Astrocyte of the hippocampus (primary cell): ENCODE measurements around the gene CTRB1.

ENCODE experiments used
- DNase-seq: peaks from one replicate; pipeline ENCODE4 v3.0.0; 2011; ENCODE audit warnings: low read depth, low spot score

CTRB1 gene

GRCh38 chr16:75218256-75219076, at the start of gene CTRB1:
Gene CTRB1 (plus strand): TSS chr16:75218988. CDS start chr16:75219008, 20 bp downstream.
- DNase-seq, result no peak

DNA sequence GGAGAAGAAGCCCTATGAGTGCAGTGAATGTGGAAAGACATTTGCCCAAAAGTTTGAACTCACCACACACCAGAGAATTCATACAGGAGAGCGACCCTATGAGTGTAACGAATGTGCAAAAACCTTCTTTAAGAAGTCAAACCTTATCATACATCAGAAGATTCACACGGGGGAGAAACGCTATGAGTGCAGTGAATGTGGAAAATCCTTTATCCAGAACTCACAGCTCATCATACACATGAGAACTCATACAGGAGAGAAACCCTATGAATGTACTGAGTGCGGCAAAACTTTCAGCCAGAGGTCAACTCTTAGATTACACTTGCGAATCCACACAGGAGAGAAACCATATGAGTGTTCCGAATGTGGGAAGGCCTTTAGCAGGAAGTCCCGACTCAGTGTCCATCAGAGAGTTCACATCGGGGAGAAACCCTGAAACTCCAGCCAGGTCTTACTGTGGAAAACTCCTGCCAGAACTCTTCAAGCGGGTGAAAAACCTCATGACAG, 48.8 kb upstream of the CTRB1 start:
- no peak for DNase-seq

DNA sequence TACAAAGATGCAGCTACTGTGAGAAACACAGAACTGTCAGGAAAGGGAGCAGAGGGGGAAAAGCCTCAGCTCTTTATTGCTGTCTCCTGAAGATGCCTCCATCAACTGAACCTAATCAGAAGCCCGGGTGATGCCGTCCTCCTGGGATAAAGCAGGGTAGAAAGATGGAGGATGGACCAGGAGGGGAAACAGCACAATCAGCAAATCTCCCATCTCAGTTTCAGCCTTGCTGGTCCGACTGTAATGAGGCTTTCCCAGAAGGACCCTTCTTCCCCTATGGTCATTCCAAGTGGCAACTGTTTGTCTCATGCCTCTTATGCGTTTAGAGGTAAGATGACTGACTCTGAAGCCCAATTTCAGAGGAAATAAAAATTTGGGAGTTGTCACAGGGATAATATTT, 46.2 kb upstream of the CTRB1 start:
- no peak for DNase-seq

DNA sequence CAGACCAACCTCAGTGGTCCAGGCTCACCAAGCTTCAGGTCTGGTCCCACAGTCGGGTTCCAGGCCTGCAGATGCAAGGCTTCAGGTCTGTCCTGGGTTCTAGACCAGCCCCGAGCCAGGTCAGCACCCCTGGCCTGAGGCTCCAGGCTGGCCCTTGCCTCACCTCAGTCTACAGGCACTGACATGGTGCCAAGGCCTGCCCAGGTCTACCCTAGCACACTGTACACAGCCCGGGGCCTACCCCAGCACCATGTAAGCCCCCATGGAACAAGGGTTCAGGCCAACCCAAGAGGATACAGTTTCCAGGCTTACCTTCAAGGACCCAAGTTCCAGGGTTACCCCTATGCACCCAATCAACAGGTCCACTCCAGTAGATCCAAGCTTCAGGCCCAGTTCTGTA, 43.7 kb upstream of the CTRB1 start:
- DNase-seq, result no peak

DNA sequence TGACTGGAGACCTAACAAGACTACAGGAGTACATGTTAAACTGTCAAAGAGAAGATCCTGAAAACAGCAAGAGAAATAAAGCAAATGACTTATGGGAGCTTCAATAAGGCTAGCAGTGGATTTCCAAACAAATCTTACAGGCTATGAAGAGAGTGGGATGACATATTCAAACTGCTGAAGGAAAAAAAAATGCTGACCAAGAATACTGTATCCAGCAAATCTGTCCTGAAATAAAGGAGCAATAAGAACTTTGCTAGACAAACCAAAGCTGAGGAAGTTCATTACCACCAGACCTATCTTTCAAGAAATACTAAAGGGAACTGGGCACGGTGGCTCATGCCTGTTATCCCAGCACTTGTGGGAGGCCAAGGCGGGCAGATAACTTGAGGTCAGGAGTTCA, 41.9 kb upstream of the CTRB1 start:
- DNase-seq, result no peak

DNA sequence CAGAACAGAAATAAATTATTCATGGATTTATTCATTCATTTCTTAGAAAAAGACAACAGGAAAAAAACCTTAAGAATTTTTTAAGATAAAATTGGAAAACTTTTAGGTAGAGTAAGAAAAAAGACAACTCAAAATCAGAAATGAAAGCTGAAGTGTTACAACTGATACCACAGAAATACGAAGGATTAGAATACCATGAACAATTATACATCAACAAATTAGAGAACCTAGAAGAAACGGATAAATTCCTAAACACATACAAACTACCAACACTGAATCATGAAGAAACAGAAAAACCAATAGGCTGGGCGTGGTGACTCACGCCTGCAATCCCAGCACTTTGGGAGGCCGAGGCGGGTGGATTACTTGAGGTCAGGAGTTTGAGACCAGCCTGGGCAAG, 39.6 kb upstream of the CTRB1 start:
- no peak for DNase-seq

DNA sequence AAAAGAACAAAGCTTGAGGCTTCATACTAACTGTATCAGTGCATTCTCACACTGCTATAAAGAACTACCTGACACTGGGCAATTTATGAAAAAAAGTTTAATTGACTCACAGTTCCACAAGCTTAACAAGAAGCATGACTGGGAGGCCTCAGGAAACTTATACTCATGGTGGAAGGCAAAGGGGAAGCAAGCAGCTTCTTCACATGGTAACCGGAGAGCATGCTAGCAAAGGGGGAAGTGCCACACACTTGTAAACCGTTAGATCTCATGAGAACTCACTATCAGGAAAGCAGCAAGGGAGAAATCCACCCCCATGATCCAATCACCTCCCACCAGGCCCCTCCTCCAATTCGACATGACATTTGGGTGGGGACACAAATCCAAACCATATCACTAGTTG, 37.2 kb upstream of the CTRB1 start:
- DNase-seq, result no peak

- no peak for DNase-seq
These were observed 29.8 kb upstream of the CTRB1 start for GRCh38 chr16:75188832-75189477.

DNA sequence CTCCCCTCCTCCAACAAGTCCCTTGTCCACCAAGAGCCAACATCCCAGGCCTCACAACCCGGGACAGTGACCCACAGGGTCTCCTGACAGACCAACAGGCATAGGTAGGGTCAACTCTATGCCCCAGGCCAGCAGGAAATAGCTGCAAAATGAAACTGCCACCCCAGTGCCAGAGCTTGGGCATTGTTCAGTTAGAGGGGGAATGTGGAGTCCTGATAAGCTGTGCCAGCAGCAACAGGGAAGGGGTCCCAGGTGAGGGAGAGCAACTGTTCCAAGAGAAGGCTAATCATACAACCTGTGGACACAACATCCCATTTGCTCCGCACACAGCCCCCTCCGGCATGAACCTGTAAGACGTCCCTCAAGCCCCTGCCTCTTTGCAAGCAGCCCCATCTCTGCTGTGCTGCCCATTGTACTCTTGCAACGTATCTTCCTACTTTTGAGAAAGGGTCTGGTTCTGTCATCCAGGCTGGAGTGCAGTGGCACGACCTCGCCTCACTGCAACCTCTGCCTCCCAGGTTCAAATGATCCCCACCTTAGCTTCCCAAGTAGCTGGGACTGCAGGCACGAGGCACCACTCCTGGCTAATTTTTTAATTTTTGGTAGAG, 29.0 kb upstream of the CTRB1 start:
- DNase-seq, result no peak

DNA sequence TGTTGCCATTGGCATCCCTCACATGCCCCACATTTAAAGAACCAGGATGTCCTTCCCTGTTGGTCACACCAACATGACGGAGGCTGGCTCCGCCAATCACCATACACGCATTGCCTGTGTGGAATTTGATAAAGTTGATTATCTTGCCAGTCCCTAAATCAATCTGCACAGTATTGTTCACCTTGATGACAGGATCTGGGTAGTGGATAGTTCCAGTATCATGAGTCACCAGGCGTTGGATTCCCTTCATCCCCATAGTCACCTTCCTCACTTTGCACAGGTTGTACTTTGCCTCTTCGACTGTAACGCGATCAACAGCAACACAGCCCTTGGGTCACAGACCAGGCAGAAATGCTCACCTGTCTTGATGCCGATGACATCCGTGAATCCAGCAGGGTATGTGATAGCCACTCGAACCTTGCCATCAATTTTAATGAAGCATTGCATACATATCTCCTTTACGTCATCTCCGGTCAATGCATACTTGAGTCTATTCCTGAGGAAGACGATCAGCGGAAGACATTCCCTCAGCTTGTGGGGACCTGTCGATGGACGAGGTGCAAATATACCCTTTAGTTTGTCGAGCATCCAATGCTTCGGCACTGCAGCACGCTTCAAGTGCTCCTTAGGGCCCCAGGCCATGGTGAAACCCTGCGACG, 26.1 kb upstream of the CTRB1 start:
- no peak for DNase-seq

DNA sequence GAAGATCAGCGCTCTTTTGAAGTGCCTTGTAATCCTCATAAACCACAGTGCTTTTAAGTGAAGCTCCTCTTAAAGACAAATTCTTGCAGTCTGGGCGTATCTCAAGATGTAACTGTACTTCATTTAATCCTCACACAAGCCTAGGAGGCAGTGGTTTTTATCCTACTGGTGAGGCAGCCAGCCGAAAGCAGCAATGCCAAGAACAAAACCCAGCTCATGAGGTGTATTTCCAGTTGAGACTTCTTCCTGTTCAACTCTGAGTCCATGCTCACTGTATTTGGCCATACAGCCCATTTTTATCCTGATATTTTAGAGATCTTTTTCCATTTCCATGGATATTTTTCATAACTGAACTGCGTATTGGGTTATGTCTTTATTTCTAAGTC, 25.5 kb upstream of the CTRB1 start:
- no peak for DNase-seq

DNA sequence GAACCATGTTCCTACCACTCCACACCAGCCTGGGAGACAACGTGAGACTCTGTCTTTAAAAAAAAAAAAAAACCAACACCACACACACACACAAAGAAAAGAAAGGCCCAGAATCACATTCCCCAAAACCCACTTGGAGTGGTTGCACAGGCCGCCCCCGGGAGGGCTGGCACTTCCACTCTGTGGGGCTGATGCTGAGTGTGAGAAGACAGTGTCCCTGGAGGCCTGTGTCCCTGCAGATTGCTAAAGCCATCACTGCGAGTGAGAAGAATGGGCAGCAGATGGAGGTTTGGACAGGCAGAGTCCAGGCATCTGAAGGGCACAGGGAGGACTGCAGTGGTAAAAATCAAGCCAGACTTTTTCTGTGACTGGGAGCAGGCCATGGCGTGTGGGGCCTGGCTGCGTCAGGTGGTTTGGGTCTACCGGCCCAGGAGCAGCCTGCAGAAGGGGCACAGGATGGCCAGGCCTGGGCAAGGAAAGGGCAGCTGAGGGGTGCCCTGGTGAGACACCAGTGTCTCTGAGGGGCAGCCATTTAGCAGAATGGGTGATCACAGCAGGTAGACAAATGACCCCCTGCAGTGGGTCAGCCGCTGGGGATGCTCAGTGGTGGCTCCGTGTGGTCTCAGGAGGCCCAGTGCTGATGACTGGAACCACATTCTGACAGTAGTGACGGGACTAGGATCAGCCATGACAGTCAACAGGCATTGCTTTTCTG, 24.9 kb upstream of the CTRB1 start:
- no peak for DNase-seq

DNA sequence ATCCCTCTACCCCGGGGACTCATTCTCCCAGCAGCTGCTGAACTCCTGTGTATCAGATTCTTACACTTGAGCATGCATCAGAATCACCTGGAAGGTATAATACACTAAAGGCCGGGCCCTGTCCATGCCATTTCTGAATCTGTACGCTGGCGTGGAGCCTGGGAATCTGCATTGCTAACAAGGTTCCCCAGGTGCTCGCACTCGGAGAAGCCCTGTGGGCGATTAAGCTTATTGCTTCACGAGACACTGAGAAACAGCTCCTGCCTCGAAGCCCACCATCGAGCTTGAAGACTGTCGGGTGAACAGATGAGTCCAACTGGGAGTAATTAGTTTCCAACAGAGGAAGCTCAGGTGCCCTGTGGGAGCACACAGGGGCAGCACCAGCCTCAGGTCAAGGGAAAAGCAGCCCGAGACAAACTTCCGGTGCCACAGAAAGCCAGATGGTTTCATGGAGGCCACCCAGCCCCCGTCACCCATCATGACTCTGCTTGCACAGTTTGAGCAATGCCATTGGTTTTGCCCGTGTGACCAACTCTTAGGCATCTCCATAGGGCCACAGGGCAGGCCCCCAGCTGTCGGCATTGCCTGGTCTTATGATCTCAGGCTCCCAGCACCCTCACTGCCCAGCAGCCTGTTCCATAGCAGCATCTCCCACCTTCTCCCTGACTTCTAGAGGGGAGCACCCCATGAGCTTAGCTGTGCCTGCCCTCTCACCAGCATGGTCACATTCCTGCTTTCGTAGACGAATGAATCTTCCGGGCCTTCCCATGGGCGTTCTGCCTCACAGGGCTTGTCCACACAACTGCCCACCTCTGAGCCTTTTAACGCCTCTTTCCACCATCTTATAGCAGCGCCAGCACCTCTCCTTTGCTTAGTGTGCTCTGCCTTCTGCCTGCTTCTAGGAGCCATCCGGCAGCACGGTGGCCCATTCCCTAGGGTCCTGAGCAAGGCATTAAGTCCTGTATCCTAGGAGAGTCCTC, 22.7 kb upstream of the CTRB1 start:
- DNase-seq, result no peak

DNA sequence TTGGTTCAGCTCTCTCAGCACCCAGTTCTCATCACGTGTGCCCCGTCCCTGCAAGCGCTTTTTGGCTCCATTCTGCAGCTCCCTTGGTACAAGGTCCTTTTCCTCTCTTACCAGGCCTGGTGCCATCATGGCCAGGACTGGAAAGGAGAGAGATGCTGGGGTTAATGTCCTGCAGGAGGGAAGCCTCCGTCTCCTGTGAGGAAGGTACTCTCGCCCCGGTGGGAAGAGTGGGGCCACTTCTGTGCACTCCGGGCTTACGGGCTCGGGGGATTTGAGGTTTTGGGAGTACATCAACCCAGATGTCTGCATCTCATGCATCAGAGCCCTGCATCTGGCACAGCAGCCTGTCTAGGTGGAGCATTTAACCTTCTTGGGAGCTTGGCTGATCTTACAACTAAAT, 22.0 kb upstream of the CTRB1 start:
- DNase-seq, result no peak

DNA sequence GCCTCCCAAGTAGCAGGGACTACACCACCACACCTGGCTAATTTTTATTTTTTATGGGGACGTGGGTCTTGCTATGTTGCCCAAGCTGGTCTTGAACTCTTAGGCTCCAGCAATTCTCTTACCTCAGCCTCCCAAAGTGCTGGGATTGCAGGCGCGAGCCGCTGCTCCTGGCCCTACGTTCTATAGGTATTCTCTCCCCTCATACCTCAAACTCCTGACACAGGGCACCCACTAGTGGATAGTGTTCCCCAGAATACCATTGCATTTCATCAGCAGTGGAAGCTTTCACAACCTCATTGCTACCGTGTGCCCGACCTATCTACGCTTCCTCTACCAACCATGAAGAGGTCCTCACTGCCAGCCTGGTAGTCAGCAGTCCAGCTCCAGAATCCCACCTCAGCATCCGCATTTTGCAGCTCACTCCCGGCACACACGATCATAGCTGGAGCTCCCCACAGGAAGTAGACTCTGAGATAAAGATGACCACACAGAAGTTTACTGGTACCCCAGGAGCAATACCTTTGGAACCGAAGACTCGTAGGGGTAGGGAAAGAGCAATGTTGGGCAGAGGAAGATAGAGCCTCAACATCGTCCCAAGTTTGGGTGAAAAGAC, 21.2 kb upstream of the CTRB1 start:
- no peak for DNase-seq

DNA sequence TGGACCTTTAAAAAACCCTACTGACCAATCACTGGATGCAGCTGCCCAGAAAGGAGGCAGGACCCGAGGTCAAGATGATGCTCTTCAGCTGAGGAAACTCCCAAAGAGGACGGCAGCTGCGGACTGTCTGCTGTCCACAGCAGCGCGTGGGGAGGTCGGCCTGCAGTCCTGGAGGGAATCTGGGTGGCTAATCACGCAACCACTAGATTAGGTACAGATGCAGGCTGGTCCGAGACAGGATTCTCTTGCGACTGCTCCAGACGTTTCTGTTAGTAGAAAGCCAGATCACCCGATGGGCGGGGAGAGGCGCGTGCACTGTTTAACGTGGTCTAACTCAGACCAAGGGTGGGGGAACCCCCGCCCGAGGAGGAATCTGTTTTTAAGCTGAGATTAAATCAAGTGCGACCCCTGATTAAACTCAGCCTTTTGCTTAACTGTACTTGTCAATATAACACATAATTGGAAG, 20.6 kb upstream of the CTRB1 start:
- DNase-seq, result no peak

GRCh38 chr16:75202069-75202590, 16.7 kb upstream of the CTRB1 start:
- no peak for DNase-seq

- DNase-seq, result no peak
These were observed 15.7 kb upstream of the CTRB1 start for GRCh38 chr16:75203096-75203495.

DNA sequence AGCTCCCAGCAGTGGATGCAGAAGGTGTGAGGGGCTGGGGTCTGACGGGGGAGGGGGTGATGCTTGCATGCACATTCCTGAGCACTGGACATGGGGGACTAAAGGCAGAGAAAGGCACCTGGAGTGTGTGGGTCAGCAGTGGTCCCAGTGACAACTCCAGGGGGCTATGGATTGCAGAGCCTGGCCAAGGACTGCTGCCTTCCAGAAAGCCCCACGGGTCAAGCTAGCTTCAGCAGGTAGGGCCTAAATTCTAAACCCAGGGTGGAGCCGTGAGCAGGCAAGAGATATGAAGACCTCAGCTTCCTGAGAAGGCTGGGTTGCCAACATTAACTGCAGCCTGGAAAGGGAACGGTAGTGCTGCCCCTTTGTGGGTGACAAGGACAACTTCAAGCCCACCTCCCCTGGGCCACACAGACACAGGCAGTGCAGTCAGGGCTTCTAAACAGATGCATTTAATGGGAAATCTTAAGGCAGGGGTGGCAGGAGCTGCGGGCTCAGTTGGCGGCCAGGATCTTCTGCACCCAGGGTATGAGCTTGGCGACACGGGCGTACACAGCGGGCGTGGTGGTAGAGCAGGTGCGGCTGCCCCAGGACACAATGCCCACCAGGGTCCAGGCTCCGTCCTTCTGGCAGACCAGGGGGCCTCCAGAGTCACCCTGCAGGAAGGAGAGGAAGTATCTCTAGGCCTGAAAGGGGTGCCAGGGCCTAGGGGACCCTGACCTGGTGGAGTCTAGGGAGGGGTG, 14.9 kb upstream of the CTRB1 start:
- DNase-seq, result no peak
